H9 (cell line): ENCODE measurements around the gene PRDX4. TPM values are rescaled to one million over a fixed set of nuclear protein-coding genes. Genes with fewer than 3 reads are reported as not detected.

ENCODE experiments used
- DNase-seq: peaks from one replicate; pipeline ENCODE4 v3.0.0-alpha.2; 2017
- H2AFZ ChIP-seq: one replicate; pipeline ENCODE4 v1.6.1; 2013; ENCODE audit warnings: mild to moderate bottlenecking, low read length, control low read depth, moderate library complexity
- H2AK5ac ChIP-seq: 2 replicates; pipeline ENCODE4 v1.6.1; 2013; ENCODE audit warnings: low read length, control low read depth, mixed read lengths; ENCODE audit not compliant: insufficient read length
- H2BK120ac ChIP-seq: one replicate; pipeline ENCODE4 v1.6.1; 2013; ENCODE audit warnings: low read depth, mild to moderate bottlenecking, low read length, control low read depth, inconsistent platforms; ENCODE audit not compliant: poor library complexity, severe bottlenecking
- H2BK12ac ChIP-seq: 2 replicates; pipeline ENCODE4 v1.6.1; 2013; ENCODE audit warnings: low read length, control low read depth, mixed read lengths, low read depth; ENCODE audit not compliant: insufficient read length
- H2BK15ac ChIP-seq: 2 replicates; pipeline ENCODE4 v1.6.1; 2013; ENCODE audit warnings: low read depth, low read length, control low read depth
- H2BK20ac ChIP-seq: one replicate; pipeline ENCODE4 v1.6.1; 2013; ENCODE audit warnings: low read depth, mild to moderate bottlenecking, low read length, control low read depth, inconsistent platforms; ENCODE audit not compliant: poor library complexity, severe bottlenecking
- H2BK5ac ChIP-seq: 2 replicates; pipeline ENCODE4 v1.6.1; 2013; ENCODE audit warnings: low read length, control low read depth, mixed read lengths; ENCODE audit not compliant: insufficient read length
- H3K14ac ChIP-seq: 2 replicates; pipeline ENCODE4 v1.6.1; 2013; ENCODE audit warnings: low read length, control low read depth; ENCODE audit not compliant: insufficient read depth
- H3K18ac ChIP-seq: 2 replicates; pipeline ENCODE4 v1.6.1; 2013; ENCODE audit warnings: low read depth, mild to moderate bottlenecking, mixed read lengths, low read length, control low read depth; ENCODE audit not compliant: insufficient read length
- H3K23ac ChIP-seq: 2 replicates; pipeline ENCODE4 v1.6.1; 2013; ENCODE audit warnings: low read length, control low read depth, mixed read lengths, low read depth; ENCODE audit not compliant: insufficient read length
- H3K23me2 ChIP-seq: 2 replicates; pipeline ENCODE4 v1.6.1; 2013; ENCODE audit warnings: low read depth, mild to moderate bottlenecking, mixed read lengths, low read length, control low read depth; ENCODE audit not compliant: insufficient read length, poor library complexity, severe bottlenecking
- H3K27ac ChIP-seq: 2 replicates; pipeline ENCODE4 v1.5.1; 2013; ENCODE audit warnings: low read length, control low read depth, mixed read lengths, low read depth; ENCODE audit not compliant: insufficient read length
- H3K27me3 ChIP-seq: 2 replicates; pipeline ENCODE4 v1.6.1; 2013; ENCODE audit warnings: low read length, control low read depth, inconsistent platforms; ENCODE audit not compliant: insufficient read depth
- H3K4ac ChIP-seq: 2 replicates; pipeline ENCODE4 v1.6.1; 2013; ENCODE audit warnings: low read depth, mild to moderate bottlenecking, control low read depth, inconsistent platforms, low read length, moderate library complexity
- H3K4me1 ChIP-seq: 2 replicates; pipeline ENCODE4 v1.6.1; 2013; ENCODE audit warnings: low read length, control low read depth, inconsistent platforms; ENCODE audit not compliant: insufficient read depth
- H3K4me2 ChIP-seq: 2 replicates; pipeline ENCODE4 v1.6.1; 2013; ENCODE audit warnings: low read length, control low read depth, mixed read lengths; ENCODE audit not compliant: insufficient read length, insufficient read depth
- H3K56ac ChIP-seq: 2 replicates; pipeline ENCODE4 v1.6.1; 2013; ENCODE audit warnings: low read depth, mild to moderate bottlenecking, mixed read lengths, low read length, control low read depth; ENCODE audit not compliant: insufficient read length
- H3K79me1 ChIP-seq: 2 replicates; pipeline ENCODE4 v1.6.1; 2013; ENCODE audit warnings: low read depth, mild to moderate bottlenecking, moderate library complexity, low read length, control low read depth, inconsistent platforms; ENCODE audit not compliant: insufficient read depth, poor library complexity, severe bottlenecking
- H3K79me2 ChIP-seq: 2 replicates; pipeline ENCODE4 v1.6.1; 2013; ENCODE audit warnings: low read length, control low read depth, inconsistent platforms; ENCODE audit not compliant: insufficient read depth
- H3K9ac ChIP-seq: 2 replicates; pipeline ENCODE4 v1.6.1; 2013; ENCODE audit warnings: low read length, control low read depth, mixed read lengths; ENCODE audit not compliant: insufficient read length; ENCODE audit errors: extremely low read depth
- H3K9me3 ChIP-seq: one replicate; pipeline ENCODE4 v1.6.1; 2013; ENCODE audit warnings: low read depth, low read length, inconsistent platforms; ENCODE audit not compliant: control insufficient read depth
- H3T11ph ChIP-seq: one replicate; pipeline ENCODE4 v1.6.1; 2013; ENCODE audit warnings: mild to moderate bottlenecking, low read length, control low read depth, inconsistent platforms
- H4K20me1 ChIP-seq: one replicate; pipeline ENCODE4 v1.6.1; 2013; ENCODE audit not compliant: control insufficient read depth, insufficient read length, insufficient read depth
- H4K5ac ChIP-seq: 2 replicates; pipeline ENCODE4 v1.6.1; 2013; ENCODE audit warnings: low read depth, mild to moderate bottlenecking, mixed read lengths, low read length, control low read depth; ENCODE audit not compliant: insufficient read length
- H4K8ac ChIP-seq: replicated peaks from 2 replicates; pipeline ENCODE4 v1.6.1; 2013; ENCODE audit warnings: low read length, control low read depth, mixed read lengths, low read depth; ENCODE audit not compliant: insufficient read length
- H4K91ac ChIP-seq: 2 replicates; pipeline ENCODE4 v1.6.1; 2013; ENCODE audit warnings: low read depth, mild to moderate bottlenecking, moderate library complexity, mixed read lengths, low read length, control low read depth; ENCODE audit not compliant: insufficient read length
- H3K27ac Mint-ChIP-seq, 3 experiments: 2 replicates in 2 of 3; 3 replicates in 1 of 3; pipeline ENCODE4 v1.8.0; 2020 to 2021; ENCODE audit warnings: mixed read lengths in 3 of 3, mild to moderate bottlenecking in 1 of 3, moderate library complexity in 1 of 3
- H3K27me3 Mint-ChIP-seq: 2 replicates; pipeline ENCODE4 v1.8.0; 2021; ENCODE audit warnings: low read depth, mild to moderate bottlenecking, moderate library complexity, mixed read lengths
- H3K36me3 Mint-ChIP-seq, 3 experiments: 2 replicates in 2 of 3; 3 replicates in 1 of 3; pipeline ENCODE4 v1.8.0; 2020 to 2021; ENCODE audit warnings: low read depth in 3 of 3, mixed read lengths in 3 of 3; ENCODE audit not compliant: insufficient read depth in 1 of 3
- H3K4me1 Mint-ChIP-seq, 2 experiments: 2 replicates each; pipeline ENCODE4 v1.8.0; 2020; ENCODE audit warnings: mixed read lengths in 2 of 2
- H3K4me3 Mint-ChIP-seq, 2 experiments: 2 replicates in 1 of 2; 3 replicates in 1 of 2; pipeline ENCODE4 v1.8.0; 2020 to 2021; ENCODE audit warnings: mild to moderate bottlenecking in 2 of 2, mixed read lengths in 2 of 2, moderate library complexity in 1 of 2
- H3K9me3 Mint-ChIP-seq, 2 experiments: 2 replicates in 1 of 2; 3 replicates in 1 of 2; pipeline ENCODE4 v1.8.0; 2020; ENCODE audit warnings: mild to moderate bottlenecking in 2 of 2, mixed read lengths in 2 of 2, moderate library complexity in 1 of 2
- WGBS: extraction: QIAGEN DNeasy Blood & Tissue Kit; methylation state at CpG from one replicate; pipeline ENCODE4 v1.1.7; 2013; ENCODE audit warnings: missing lambda C conversion rate, low lambda C conversion rate, mixed read lengths; ENCODE audit not compliant: insufficient read length; ENCODE audit errors: extremely low coverage; 5-methylcytosine and 5-hydroxymethylcytosine counted together
- total RNA-seq: library from RNA; stranded (reverse); gene quantifications from 2 replicates; pipeline ENCODE4 v1.2.1, GENCODE V29; 2021
- TF ChIP-seq, protein P1 (sequence below): fragments of 200-600 bp; sonication (generic); conservative IDR thresholded peaks from 3 replicates; pipeline ENCODE4 v1.8.0; 2021; ENCODE audit warnings: antibody characterized with exemption, mild to moderate bottlenecking

Gene PRDX4
- total RNA-seq, 1 experiment from 2014 or later: 256 TPM

DNA sequence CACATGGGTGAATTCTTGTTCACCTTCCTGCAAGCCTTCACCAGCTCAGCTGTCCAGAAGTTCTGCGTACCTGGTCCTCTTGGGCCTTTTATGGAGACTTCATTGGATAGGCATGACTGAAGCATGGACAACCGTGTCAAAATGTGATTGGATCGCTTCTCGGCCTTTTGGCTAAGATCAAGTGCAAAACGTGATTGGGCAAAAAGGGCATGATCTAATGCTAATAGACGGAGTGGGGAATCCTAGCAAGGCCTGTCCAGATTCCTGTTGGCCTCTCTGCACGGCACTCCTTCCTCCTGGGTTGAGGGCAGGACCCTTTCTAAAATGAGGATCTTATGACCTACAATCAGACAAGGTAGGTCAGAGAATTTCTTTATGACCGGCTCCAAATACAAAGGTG is 24.9 kb downstream of the PRDX4 start:
- Histone ChIP-seq H2BK12ac (no peak overlapping the region), H3K14ac (no peak overlapping the region), H3K27ac (no peak overlapping the region), H3K56ac (no peak overlapping the region), H4K91ac (no peak overlapping the region), H3K27me3 (no peaks in the 10 kb centered on the region), H2BK20ac (no peak overlapping the region), H4K20me1 (no peaks in the 10 kb centered on the region), H3K18ac (no peak overlapping the region), H3K9me3 (no peaks in the 10 kb centered on the region), H3K23ac (no peak overlapping the region), H3K4me2 (no peak overlapping the region), H3K4ac (no peak overlapping the region), H3K79me2 (no peaks in the 10 kb centered on the region), H4K8ac (no peak overlapping the region), H3K9ac (peak overlapping the region; percentile 14), H3T11ph (no peak overlapping the region), H3K4me1 (no peaks in the 10 kb centered on the region), H4K5ac (no peak overlapping the region), H3K23me2 (no peaks in the 10 kb centered on the region), H2BK120ac (no peak overlapping the region), H2BK5ac (no peak overlapping the region), H3K79me1 (no peaks in the 10 kb centered on the region), H2AFZ (no peak overlapping the region), H2BK15ac (no peak overlapping the region), H2AK5ac (no peak overlapping the region)
- H3K9me3 Mint-ChIP-seq: no peaks in the 10 kb centered on the region
- TF ChIP-seq, protein P1, sequence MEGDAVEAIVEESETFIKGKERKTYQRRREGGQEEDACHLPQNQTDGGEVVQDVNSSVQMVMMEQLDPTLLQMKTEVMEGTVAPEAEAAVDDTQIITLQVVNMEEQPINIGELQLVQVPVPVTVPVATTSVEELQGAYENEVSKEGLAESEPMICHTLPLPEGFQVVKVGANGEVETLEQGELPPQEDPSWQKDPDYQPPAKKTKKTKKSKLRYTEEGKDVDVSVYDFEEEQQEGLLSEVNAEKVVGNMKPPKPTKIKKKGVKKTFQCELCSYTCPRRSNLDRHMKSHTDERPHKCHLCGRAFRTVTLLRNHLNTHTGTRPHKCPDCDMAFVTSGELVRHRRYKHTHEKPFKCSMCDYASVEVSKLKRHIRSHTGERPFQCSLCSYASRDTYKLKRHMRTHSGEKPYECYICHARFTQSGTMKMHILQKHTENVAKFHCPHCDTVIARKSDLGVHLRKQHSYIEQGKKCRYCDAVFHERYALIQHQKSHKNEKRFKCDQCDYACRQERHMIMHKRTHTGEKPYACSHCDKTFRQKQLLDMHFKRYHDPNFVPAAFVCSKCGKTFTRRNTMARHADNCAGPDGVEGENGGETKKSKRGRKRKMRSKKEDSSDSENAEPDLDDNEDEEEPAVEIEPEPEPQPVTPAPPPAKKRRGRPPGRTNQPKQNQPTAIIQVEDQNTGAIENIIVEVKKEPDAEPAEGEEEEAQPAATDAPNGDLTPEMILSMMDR: no peak
- H3K4me1 Mint-ChIP-seq: no peaks in the 10 kb centered on the region
- no peaks in the 10 kb centered on the region; the same call in 1 of the 2 replicates for H3K27me3 Mint-ChIP-seq
- no peak overlapping the region for H3K27ac Mint-ChIP-seq
- WGBS: no CpG with 5 or more reads among the region's 8 CpGs
- H3K4me3 Mint-ChIP-seq: no peak overlapping the region
- H3K36me3 Mint-ChIP-seq: peaks cover 0 to under 1% (median 0%) of the 10 kb centered on the region in 3 experiments; a peak in 2 of 7 replicates
- no peak for DNase-seq
